GM18511 (cell line): ENCODE results near the gene CHST8.
"Not testable (repeated sequence)": the region's sequence is repeated elsewhere in the genome, so short reads cannot be mapped to it uniquely, and the experiment has no call there.

Experiments used
- ATAC-seq: cut with Tn5 transposase; IDR thresholded peaks from one replicate; pipeline ENCODE4 v1.9.1; 2021; ENCODE audit warnings: mild to moderate bottlenecking, moderate library complexity; ENCODE audit not compliant: unreplicated experiment

Gene CHST8

GRCh38 chr19:33688171-33688992 lies 66.6 kb downstream of the CHST8 start:
- no peak for ATAC-seq

GRCh38 chr19:33689138-33689746 lies 67.5 kb downstream of the CHST8 start:
- ATAC-seq = no peak

- ATAC-seq = no peak
These were observed 68.1 kb downstream of the CHST8 start for GRCh38 chr19:33689868-33690267.

- no peak for ATAC-seq
These were observed 68.8 kb downstream of the CHST8 start for GRCh38 chr19:33690378-33691029.

GRCh38 chr19:33691030-33691427 lies 69.3 kb downstream of the CHST8 start:
- ATAC-seq = no peak

- no peak for ATAC-seq
These were observed 70.0 kb downstream of the CHST8 start for GRCh38 chr19:33691736-33692135.

GRCh38 chr19:33693678-33694077 lies 71.9 kb downstream of the CHST8 start:
- ATAC-seq = no peak

- not testable (repeated sequence) for ATAC-seq
These were observed 73.8 kb downstream of the CHST8 start for GRCh38 chr19:33695547-33695946.

- no peak for ATAC-seq
These were observed 76.0 kb downstream of the CHST8 start for GRCh38 chr19:33697766-33698165.

GRCh38 chr19:33698576-33699435 lies 77.1 kb downstream of the CHST8 start:
- no peak for ATAC-seq

GRCh38 chr19:33699754-33700407 lies 78.1 kb downstream of the CHST8 start:
- no peak for ATAC-seq

GRCh38 chr19:33700408-33701013 lies 78.8 kb downstream of the CHST8 start:
- no peak for ATAC-seq

- no peak for ATAC-seq
These were observed 79.8 kb downstream of the CHST8 start for GRCh38 chr19:33701565-33701964.

GRCh38 chr19:33702606-33703437 lies 81.1 kb downstream of the CHST8 start:
- ATAC-seq = no peak

- ATAC-seq = no peak
These were observed 81.6 kb downstream of the CHST8 start for GRCh38 chr19:33703438-33703750.

GRCh38 chr19:33703821-33704220 lies 82.1 kb downstream of the CHST8 start:
- ATAC-seq = no peak

- ATAC-seq = no peak
These were observed 82.5 kb downstream of the CHST8 start for GRCh38 chr19:33704271-33704670.

GRCh38 chr19:33705090-33705847 lies 83.5 kb downstream of the CHST8 start:
- ATAC-seq = no peak

- no peak for ATAC-seq
These were observed 84.1 kb downstream of the CHST8 start for GRCh38 chr19:33705860-33706259.
